Body of pancreas (tissue), 4 donors: ENCODE measurements around the gene ABCB4. TPM values are rescaled to one million over a fixed set of nuclear protein-coding genes. Genes with fewer than 3 reads are reported as not detected.

ENCODE experiments used
- ATAC-seq: fragments of 150-250 bp; one replicate; pipeline ENCODE4 v1.9.1; 2016
- DNase-seq, 4 donors: peaks; one replicate each; pipeline ENCODE4 v3.0.0-alpha.2; 2019
- H3K27ac ChIP-seq, 4 donors: fragments of 200-600 bp; sonication (generic); 1 replicate in 3 of 4; 2 replicates in 1 of 4; pipeline versions ENCODE4 v1.5.1 to v1.6.1; 2016 to 2019; ENCODE audit warnings: mild to moderate bottlenecking in 1 of 4, mixed read lengths in 1 of 4, moderate library complexity in 1 of 4
- H3K27me3 ChIP-seq, 2 donors: fragments of 200-600 bp; sonication (generic); one replicate each; pipeline ENCODE4 v1.6.0; 2016; ENCODE audit warnings: mild to moderate bottlenecking in 1 of 2
- H3K36me3 ChIP-seq, 2 donors: fragments of 200-600 bp; sonication (generic); replicated peaks in 1 of 2; 2 replicates each; pipeline ENCODE4 v1.5.1; 2016; ENCODE audit warnings: low read depth in 2 of 2; ENCODE audit not compliant: insufficient read depth in 1 of 2
- H3K4me1 ChIP-seq: fragments of 200-600 bp; sonication (generic); one replicate; pipeline ENCODE4 v1.6.0; 2016
- H3K4me3 ChIP-seq, 2 donors: fragments of 200-600 bp; sonication (generic); 1 replicate in 1 of 2; 2 replicates in 1 of 2; pipeline ENCODE4 v1.5.1; 2016 to 2019
- H3K9me3 ChIP-seq, 3 donors: fragments of 200-600 bp; sonication (generic); 1 replicate in 2 of 3; 2 replicates in 1 of 3; pipeline ENCODE4 v1.5.1; 2016
- CTCF ChIP-seq, 7 experiments: fragments of 450-650 bp in 4 of 7; fragments of 200-600 bp in 3 of 7; sonication (generic) in 3 of 7; IDR thresholded peaks; one replicate each; pipeline ENCODE4 v1.5.1; 2016 to 2019; ENCODE audit warnings: antibody characterized with exemption in 7 of 7
- POLR2A ChIP-seq, 3 donors: fragments of 450-650 bp; IDR thresholded peaks; one replicate each; pipeline ENCODE4 v1.6.1; 2016; ENCODE audit warnings: antibody characterized with exemption in 3 of 3, mild to moderate bottlenecking in 2 of 3
- WGBS, 2 donors: methylation state at CpG; one replicate each; pipeline ENCODE4 v1.1.5; 2017; 5-methylcytosine and 5-hydroxymethylcytosine counted together
- intact Hi-C: fragments of 100-400 bp; cut with DNase I; formaldehyde crosslinking; loops from one replicate; pipeline ENCODE4 v1.15.1; 2023
- total RNA-seq, 2 donors: library from RNA; depleted of rRNA; stranded (reverse); fragments of >200 nt; gene quantifications; one replicate each; pipeline ENCODE4 v1.1.0, GENCODE V29; 2016

Gene ABCB4
- total RNA-seq, 2 donors from 2014 or later = under 0.01 TPM; not detected in 1

- TF ChIP-seq CTCF (IDR thresholded peaks at IDR 0.05) = no peak
- no peak for TF ChIP-seq POLR2A (IDR thresholded peaks at IDR 0.05)
- intact Hi-C loops = no loop called here
Observed at GRCh38 chr7:87513735-87514335, 38.4 kb upstream of the ABCB4 start.

GRCh38 chr7:87512906-87513305 lies 37.4 kb upstream of the ABCB4 start:
- no peaks in the 10 kb centered on the region for H3K27me3 ChIP-seq
- H3K4me1 ChIP-seq = no peaks in the 10 kb centered on the region
- H3K36me3 ChIP-seq = no peaks in the 10 kb centered on the region
- no peak overlapping the region for H3K27ac ChIP-seq
- DNase-seq (no peak), ATAC-seq (no peak)
- WGBS, 2 donors = 76 to 82% methylated on average over 4 of the region's 4 CpGs
- H3K9me3 ChIP-seq = no peaks in the 10 kb centered on the region
- TF ChIP-seq POLR2A (IDR thresholded peaks at IDR 0.05) (no peak), CTCF (IDR thresholded peaks at IDR 0.05) (no peak)
- H3K4me3 ChIP-seq = no peak overlapping the region
- intact Hi-C loops = no loop called here

More at GRCh38 chr7:87513735-87514335, 38.4 kb upstream of the ABCB4 start:
- no peaks in the 10 kb centered on the region for H3K9me3 ChIP-seq
- H3K27ac ChIP-seq = no peak overlapping the region
- ATAC-seq (no peak), DNase-seq (no peak)
- no peaks in the 10 kb centered on the region for H3K4me1 ChIP-seq
- H3K4me3 ChIP-seq = no peak overlapping the region
- no peaks in the 10 kb centered on the region for H3K27me3 ChIP-seq
- WGBS, 2 donors = 72 to 75% methylated on average over 5 of the region's 5 CpGs
- no peaks in the 10 kb centered on the region for H3K36me3 ChIP-seq

GRCh38 chr7:87511510-87511909 lies 36.0 kb upstream of the ABCB4 start:
- no peaks in the 10 kb centered on the region for H3K9me3 ChIP-seq
- intact Hi-C loops = no loop called here
- H3K27me3 ChIP-seq = no peaks in the 10 kb centered on the region
- no peak overlapping the region for H3K4me3 ChIP-seq
- TF ChIP-seq POLR2A (IDR thresholded peaks at IDR 0.05) (no peak), CTCF (IDR thresholded peaks at IDR 0.05) (no peak)
- no peak overlapping the region for H3K27ac ChIP-seq
- no peaks in the 10 kb centered on the region for H3K4me1 ChIP-seq
- 13 to 15% methylated on average over 1 of the region's 1 CpG for WGBS, 2 donors
- DNase-seq (no peak), ATAC-seq (no peak)
- H3K36me3 ChIP-seq = no peaks in the 10 kb centered on the region

GRCh38 chr7:87510411-87510875 lies 35.0 kb upstream of the ABCB4 start:
- Histone ChIP-seq H3K4me3 (no peak overlapping the region), H3K36me3 (no peaks in the 10 kb centered on the region), H3K27ac (no peak overlapping the region), H3K9me3 (no peaks in the 10 kb centered on the region), H3K27me3 (no peaks in the 10 kb centered on the region), H3K4me1 (no peaks in the 10 kb centered on the region)
- ATAC-seq = no peak
- WGBS, 2 donors = 73 to 92% methylated on average over 1 of the region's 1 CpG
- intact Hi-C loops = no loop called here
- DNase-seq = peak in 1 of 4 donors; percentile 9
- TF ChIP-seq POLR2A (IDR thresholded peaks at IDR 0.05) (no peak), CTCF (IDR thresholded peaks at IDR 0.05) (no peak)

- WGBS, 2 donors = 24 to 40% methylated on average over 3 of the region's 3 CpGs
- Histone ChIP-seq H3K4me3 (no peak overlapping the region), H3K36me3 (no peaks in the 10 kb centered on the region), H3K9me3 (no peaks in the 10 kb centered on the region), H3K4me1 (no peaks in the 10 kb centered on the region), H3K27ac (no peak overlapping the region), H3K27me3 (no peaks in the 10 kb centered on the region)
- DNase-seq (no peak), ATAC-seq (no peak)
- intact Hi-C loops = no loop called here
- TF ChIP-seq POLR2A (IDR thresholded peaks at IDR 0.05) (no peak), CTCF (IDR thresholded peaks at IDR 0.05) (no peak)
Observed at GRCh38 chr7:87507446-87507845, 32.0 kb upstream of the ABCB4 start.
